CD4-positive, CD25-positive, alpha-beta regulatory T cell (primary cell): ENCODE data around the gene PRRX1. TPM values are rescaled to one million over a fixed set of nuclear protein-coding genes. Genes with fewer than 3 reads are reported as not detected.

ENCODE experiments used
- ATAC-seq, 2 donors: fragments of 150-1000 bp; cut with Tn5 transposase; one replicate each; pipeline ENCODE4 v1.10.0; 2021; ENCODE audit warnings: low read depth in 2 of 2, moderate number of reproducible peaks in 2 of 2, moderate library complexity in 1 of 2
- DNase-seq, 3 donors: peaks; one replicate each; pipeline versions ENCODE4 v3.0.0 to v3.0.0-alpha.2; 2012 to 2022; ENCODE audit warnings: mixed read lengths in 1 of 3
- H3K27ac ChIP-seq: one replicate; pipeline ENCODE4 v1.7.0; 2013; ENCODE audit warnings: mild to moderate bottlenecking, low read length; ENCODE audit not compliant: insufficient read depth, poor library complexity, severe bottlenecking
- H3K27me3 ChIP-seq: one replicate; pipeline ENCODE4 v1.7.0; 2013; ENCODE audit warnings: low read length; ENCODE audit not compliant: control insufficient read depth, insufficient read depth
- H3K36me3 ChIP-seq: one replicate; pipeline ENCODE4 v1.7.0; 2013; ENCODE audit warnings: mild to moderate bottlenecking, low read length, moderate library complexity; ENCODE audit not compliant: control insufficient read depth, insufficient read depth
- H3K4me1 ChIP-seq: 2 replicates; pipeline ENCODE4 v1.7.0; 2013; ENCODE audit warnings: mild to moderate bottlenecking, low read length; ENCODE audit not compliant: insufficient read depth, control insufficient read depth, poor library complexity, severe bottlenecking
- H3K4me3 ChIP-seq: one replicate; pipeline ENCODE4 v1.7.0; 2013; ENCODE audit warnings: low read depth, mild to moderate bottlenecking, low read length, moderate library complexity
- H3K9me3 ChIP-seq, 2 experiments: 1 replicate in 1 of 2; 2 replicates in 1 of 2; pipeline ENCODE4 v1.7.0; 2013; ENCODE audit warnings: low read length in 2 of 2, mild to moderate bottlenecking in 1 of 2, moderate library complexity in 1 of 2; ENCODE audit not compliant: control insufficient read depth in 2 of 2
- H3K27ac Mint-ChIP-seq, 3 donors: one replicate each; pipeline ENCODE4 v1.8.0; 2020 to 2022; ENCODE audit warnings: mild to moderate bottlenecking in 3 of 3, mixed read lengths in 3 of 3, moderate library complexity in 2 of 3
- H3K27me3 Mint-ChIP-seq: one replicate; pipeline ENCODE4 v1.8.0; 2022; ENCODE audit warnings: mild to moderate bottlenecking, mixed read lengths
- H3K36me3 Mint-ChIP-seq: one replicate; pipeline ENCODE4 v1.8.0; 2020; ENCODE audit warnings: mixed read lengths
- H3K4me1 Mint-ChIP-seq, 4 donors: one replicate each; pipeline ENCODE4 v1.8.0; 2020 to 2022; ENCODE audit warnings: mixed read lengths in 4 of 4, mild to moderate bottlenecking in 1 of 4
- H3K4me3 Mint-ChIP-seq, 4 donors: one replicate each; pipeline ENCODE4 v1.8.0; 2020 to 2022; ENCODE audit warnings: mild to moderate bottlenecking in 4 of 4, mixed read lengths in 4 of 4, moderate library complexity in 3 of 4
- H3K9me3 Mint-ChIP-seq, 7 donors: one replicate each; pipeline ENCODE4 v1.8.0; 2020 to 2022; ENCODE audit warnings: mixed read lengths in 7 of 7, mild to moderate bottlenecking in 3 of 7, moderate library complexity in 2 of 7
- polyA plus RNA-seq, 4 donors: library from polyadenylated mRNA; unstranded; fragments of 300-500 nt; fragmentation: Illumina TruSeq; gene quantifications; one replicate each; pipeline ENCODE4 v1.2.3, GENCODE V29; 2021
- total RNA-seq: library from RNA; stranded (reverse); gene quantifications from one replicate; pipeline ENCODE4 v1.2.3, GENCODE V29; 2022

Gene PRRX1
- total and polyA plus RNA-seq, 5 donors from 2014 or later, result 0.11 to 1.3 TPM; not detected in 3

DNA sequence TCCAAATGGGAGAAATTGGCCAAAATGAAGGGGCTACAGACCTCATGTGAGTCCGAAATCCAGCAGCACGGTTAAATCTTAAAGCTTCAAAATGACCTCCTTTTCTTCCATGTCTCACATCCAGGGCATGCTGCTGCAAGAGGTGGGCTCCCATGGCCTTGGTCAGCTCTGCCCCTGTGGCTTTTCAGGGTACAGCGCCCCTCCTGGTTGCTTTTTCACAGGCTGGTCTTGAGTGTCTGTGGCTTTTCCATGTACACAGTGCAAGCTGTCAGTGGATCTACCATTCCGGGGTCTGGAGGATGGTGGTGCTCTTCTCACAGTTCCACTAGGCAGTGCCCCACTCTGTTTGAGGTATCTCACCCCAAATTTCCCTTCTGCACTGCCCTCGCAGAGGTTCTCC is 78.7 kb downstream of the PRRX1 start:
- Histone ChIP-seq H3K27me3 (no peaks in the 10 kb centered on the region), H3K4me3 (no peak overlapping the region), H3K9me3 (no peaks in the 10 kb centered on the region), H3K4me1 (no peaks in the 10 kb centered on the region), H3K36me3 (no peaks in the 10 kb centered on the region), H3K27ac (no peak overlapping the region)
- Mint-ChIP-seq H3K9me3 (peaks cover 0 to 11% (median 8%) of the 10 kb centered on the region in 7 donors), H3K27ac (no peak overlapping the region), H3K4me3 (no peak overlapping the region), H3K4me1 (no peaks in the 10 kb centered on the region), H3K27me3 (peaks cover 4% of the 10 kb centered on the region), H3K36me3 (no peaks in the 10 kb centered on the region)
- no peak for DNase-seq
- no peak for ATAC-seq

DNA sequence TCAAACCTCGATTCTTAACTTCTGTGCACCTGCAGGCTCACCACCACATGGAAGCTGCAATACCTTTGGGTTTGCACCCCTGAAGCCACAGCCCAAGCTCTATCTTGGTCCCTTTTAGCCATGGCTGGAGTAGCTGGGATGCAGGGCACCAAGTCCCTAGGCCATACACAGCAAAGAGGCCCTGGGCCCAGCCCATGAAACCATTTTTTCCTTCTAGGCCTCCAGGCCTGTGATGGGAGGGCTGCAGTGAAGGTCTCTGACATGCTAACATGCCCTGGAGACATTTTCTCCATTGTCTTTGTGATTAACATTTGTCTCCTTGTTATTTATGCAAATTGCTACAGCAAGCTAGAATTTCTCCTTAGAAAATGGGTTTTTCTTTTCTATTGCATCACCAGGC is 79.2 kb downstream of the PRRX1 start:
- no peaks in the 10 kb centered on the region for H3K36me3 Mint-ChIP-seq
- Histone ChIP-seq H3K27me3 (no peaks in the 10 kb centered on the region), H3K4me3 (no peak overlapping the region), H3K4me1 (no peaks in the 10 kb centered on the region), H3K36me3 (no peaks in the 10 kb centered on the region), H3K9me3 (no peaks in the 10 kb centered on the region), H3K27ac (no peak overlapping the region)
- DNase-seq (no peak), ATAC-seq (no peak)
- H3K9me3 Mint-ChIP-seq, result peaks cover 0 to 11% (median 8%) of the 10 kb centered on the region in 7 donors
- no peaks in the 10 kb centered on the region for H3K4me1 Mint-ChIP-seq
- no peak overlapping the region for H3K4me3 Mint-ChIP-seq
- H3K27ac Mint-ChIP-seq, result no peak overlapping the region
- peaks cover 8% of the 10 kb centered on the region for H3K27me3 Mint-ChIP-seq

DNA sequence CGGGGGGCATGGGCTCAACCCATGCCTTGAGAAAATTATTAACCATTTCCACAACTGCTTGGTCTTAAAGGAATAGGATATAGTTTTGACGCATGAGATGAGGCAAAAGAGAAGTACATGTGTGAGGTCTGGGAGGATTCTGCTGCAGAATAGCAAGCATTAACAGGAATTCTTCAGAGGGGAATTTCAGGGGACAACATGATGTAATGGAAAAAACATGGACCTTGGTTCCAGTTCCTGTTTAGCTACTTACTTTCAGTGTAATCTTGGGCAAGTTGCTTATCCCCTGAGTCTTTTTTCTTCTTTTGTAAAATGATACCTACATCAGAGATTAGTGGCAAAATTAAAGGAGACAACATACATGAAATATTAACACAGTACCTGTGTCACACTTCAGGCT is 85.6 kb downstream of the PRRX1 start:
- no peak overlapping the region for H3K27ac ChIP-seq
- H3K27me3 ChIP-seq, result no peaks in the 10 kb centered on the region
- no peak for ATAC-seq
- H3K4me1 Mint-ChIP-seq, result no peaks in the 10 kb centered on the region
- H3K4me3 Mint-ChIP-seq, result no peak overlapping the region
- H3K9me3 Mint-ChIP-seq, result peaks cover 0 to 4% (median 0%) of the 10 kb centered on the region in 7 donors
- H3K36me3 ChIP-seq, result no peaks in the 10 kb centered on the region
- H3K4me3 ChIP-seq, result no peak overlapping the region
- DNase-seq, result no peak
- no peaks in the 10 kb centered on the region for H3K9me3 ChIP-seq
- no peaks in the 10 kb centered on the region for H3K4me1 ChIP-seq
- peaks cover 15% of the 10 kb centered on the region for H3K27me3 Mint-ChIP-seq
- no peaks in the 10 kb centered on the region for H3K36me3 Mint-ChIP-seq
- H3K27ac Mint-ChIP-seq, result no peak overlapping the region

DNA sequence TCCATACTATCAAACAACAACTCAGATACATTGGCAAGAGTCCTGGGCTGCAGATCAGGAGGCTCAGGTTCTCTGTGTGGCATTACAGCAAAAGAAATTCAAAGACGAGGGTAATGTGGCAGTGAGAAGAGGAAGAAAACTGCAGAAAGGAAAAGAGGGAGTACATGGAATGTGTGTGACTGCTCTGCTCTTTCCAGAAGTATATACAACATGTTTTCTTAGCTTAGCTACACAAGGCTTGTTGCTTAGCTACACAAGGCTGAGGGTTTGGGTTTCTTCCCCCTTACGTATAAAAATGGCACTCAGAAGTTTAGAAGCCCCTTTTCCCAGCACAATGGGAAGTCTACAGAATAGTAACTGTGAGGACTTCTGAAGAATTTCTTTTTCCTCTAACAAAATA is 86.0 kb downstream of the PRRX1 start:
- peaks cover 0 to 4% (median 0%) of the 10 kb centered on the region in 7 donors for H3K9me3 Mint-ChIP-seq
- Histone ChIP-seq H3K4me1 (no peaks in the 10 kb centered on the region), H3K9me3 (no peaks in the 10 kb centered on the region), H3K36me3 (no peaks in the 10 kb centered on the region), H3K4me3 (no peak overlapping the region), H3K27me3 (no peaks in the 10 kb centered on the region), H3K27ac (no peak overlapping the region)
- ATAC-seq, result no peak
- no peak overlapping the region for H3K4me3 Mint-ChIP-seq
- DNase-seq, result no peak
- peaks cover 14% of the 10 kb centered on the region for H3K27me3 Mint-ChIP-seq
- H3K4me1 Mint-ChIP-seq, result no peaks in the 10 kb centered on the region
- H3K36me3 Mint-ChIP-seq, result no peaks in the 10 kb centered on the region
- no peak overlapping the region for H3K27ac Mint-ChIP-seq

DNA sequence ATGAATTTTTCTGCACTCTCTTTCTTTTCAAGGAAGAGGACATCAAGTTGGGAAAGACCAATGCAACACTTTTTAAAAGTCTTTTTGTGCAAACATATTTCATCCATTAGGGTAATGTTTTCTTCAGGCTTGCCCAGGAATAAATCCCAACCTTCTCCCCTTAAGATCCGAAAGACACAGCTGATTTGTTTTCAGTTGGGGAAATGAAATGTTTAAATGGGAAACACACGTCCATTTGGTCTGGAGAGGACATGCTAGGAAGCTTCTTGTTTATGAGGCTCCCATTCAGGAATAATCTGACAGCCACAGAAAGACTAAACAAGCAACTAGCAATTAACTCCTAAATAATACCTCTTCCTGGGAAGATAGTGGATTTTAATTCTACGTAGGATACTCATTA is 91.9 kb downstream of the PRRX1 start:
- H3K4me1 ChIP-seq, result no peaks in the 10 kb centered on the region
- H3K27me3 ChIP-seq, result no peaks in the 10 kb centered on the region
- no peaks in the 10 kb centered on the region for H3K9me3 ChIP-seq
- H3K4me3 ChIP-seq, result no peak overlapping the region
- peaks cover 0 to 4% (median 0%) of the 10 kb centered on the region in 7 donors for H3K9me3 Mint-ChIP-seq
- no peak for ATAC-seq
- no peaks in the 10 kb centered on the region for H3K36me3 Mint-ChIP-seq
- peaks cover 5% of the 10 kb centered on the region for H3K27me3 Mint-ChIP-seq
- no peaks in the 10 kb centered on the region for H3K36me3 ChIP-seq
- H3K27ac Mint-ChIP-seq, result no peak overlapping the region
- no peak for DNase-seq
- no peak overlapping the region for H3K4me3 Mint-ChIP-seq
- H3K4me1 Mint-ChIP-seq, result no peaks in the 10 kb centered on the region
- H3K27ac ChIP-seq, result no peak overlapping the region

DNA sequence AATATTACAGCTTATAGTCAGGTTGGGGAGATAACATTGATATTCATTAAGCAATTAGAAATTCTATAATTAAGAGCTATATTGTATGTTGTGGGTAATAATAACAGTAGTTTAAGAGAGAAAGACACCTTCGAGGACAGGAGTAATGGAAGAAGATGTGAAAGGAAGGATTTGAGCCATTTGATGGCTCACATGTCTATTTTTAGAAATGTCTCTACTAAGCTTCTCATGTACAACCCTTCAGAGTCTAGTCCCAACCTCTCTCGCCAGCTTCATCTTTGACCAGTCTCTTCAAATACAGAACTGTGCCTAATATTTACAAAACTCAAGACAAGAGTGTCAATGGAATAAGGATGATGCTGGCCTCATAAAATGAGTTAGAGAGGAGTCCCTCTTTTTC is 95.1 kb downstream of the PRRX1 start:
- H3K27ac Mint-ChIP-seq, result no peak overlapping the region
- H3K9me3 Mint-ChIP-seq, result no peaks in the 10 kb centered on the region

DNA sequence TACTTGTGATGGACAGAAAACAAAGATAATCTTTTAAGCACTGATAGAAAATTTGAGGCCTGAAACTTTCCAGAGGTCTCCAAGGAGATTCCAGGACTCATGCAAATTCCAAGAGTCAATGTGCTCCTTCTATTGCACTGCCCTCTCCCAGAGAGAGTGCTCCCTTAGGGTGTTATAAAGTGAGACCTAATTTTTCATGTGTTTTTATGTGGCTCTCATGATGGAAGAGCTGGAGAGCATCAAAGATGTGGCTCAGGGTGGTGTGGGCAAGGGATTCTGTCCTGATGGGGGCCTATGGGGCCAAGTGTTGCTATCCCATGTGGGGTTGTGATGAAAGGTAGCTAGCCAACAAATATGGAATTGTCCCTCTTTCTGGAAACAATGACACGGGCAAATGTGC is 101.3 kb downstream of the PRRX1 start:
- Histone ChIP-seq H3K27ac (no peak overlapping the region), H3K27me3 (no peaks in the 10 kb centered on the region), H3K4me1 (no peaks in the 10 kb centered on the region), H3K36me3 (no peaks in the 10 kb centered on the region), H3K4me3 (no peak overlapping the region), H3K9me3 (no peaks in the 10 kb centered on the region)
- peaks cover 0 to 2% (median 0%) of the 10 kb centered on the region in 7 donors for H3K9me3 Mint-ChIP-seq
- H3K27me3 Mint-ChIP-seq, result no peaks in the 10 kb centered on the region
- H3K36me3 Mint-ChIP-seq, result no peaks in the 10 kb centered on the region
- no peaks in the 10 kb centered on the region for H3K4me1 Mint-ChIP-seq
- no peak overlapping the region for H3K4me3 Mint-ChIP-seq
- H3K27ac Mint-ChIP-seq, result no peak overlapping the region
- ATAC-seq, result no peak
- no peak for DNase-seq

More for the DNA sequence above, 95.1 kb downstream of the PRRX1 start:
- H3K4me3 Mint-ChIP-seq, result no peak overlapping the region
- no peak overlapping the region for H3K4me3 ChIP-seq
- no peak for ATAC-seq
- no peaks in the 10 kb centered on the region for H3K9me3 ChIP-seq
- H3K4me1 Mint-ChIP-seq, result no peaks in the 10 kb centered on the region
- no peaks in the 10 kb centered on the region for H3K27me3 ChIP-seq
- H3K4me1 ChIP-seq, result no peaks in the 10 kb centered on the region
- no peaks in the 10 kb centered on the region for H3K36me3 ChIP-seq
- peaks cover 5% of the 10 kb centered on the region for H3K27me3 Mint-ChIP-seq
- H3K27ac ChIP-seq, result no peak overlapping the region
- H3K36me3 Mint-ChIP-seq, result no peaks in the 10 kb centered on the region
- no peak for DNase-seq

DNA sequence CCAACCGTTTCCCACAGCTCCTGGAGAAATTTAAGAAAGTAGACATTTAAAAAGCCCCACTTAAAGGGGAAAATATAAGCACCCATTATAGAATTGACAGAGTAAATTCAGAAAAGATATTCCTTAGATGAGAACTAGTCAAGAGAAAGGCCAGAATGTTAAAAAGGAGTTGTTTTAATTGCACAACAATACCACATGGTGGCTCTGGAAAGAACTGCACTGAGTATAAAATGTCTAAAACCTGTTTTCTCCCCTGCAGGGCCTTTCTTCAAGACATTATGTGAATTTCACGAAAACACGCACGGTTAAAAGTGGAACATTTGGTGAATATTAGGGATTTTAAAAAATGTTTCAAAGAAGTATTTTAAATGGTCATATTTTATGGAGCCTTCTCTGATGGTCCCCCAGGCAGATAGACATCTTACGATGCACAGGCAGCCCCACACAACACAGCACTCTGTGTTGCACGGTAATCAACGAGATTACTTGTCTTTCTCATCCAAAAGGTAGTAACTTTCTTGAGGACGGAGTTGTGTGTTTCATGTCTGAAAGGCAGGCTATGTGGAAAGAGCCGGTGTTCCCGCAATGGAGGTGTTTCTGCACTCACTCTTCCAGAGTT is 101.9 kb downstream of the PRRX1 start:
- ATAC-seq (no peak), DNase-seq (no peak)
- H3K27ac Mint-ChIP-seq, result no peak overlapping the region
- H3K4me1 Mint-ChIP-seq, result no peaks in the 10 kb centered on the region
- Histone ChIP-seq H3K4me1 (no peaks in the 10 kb centered on the region), H3K27ac (no peak overlapping the region), H3K36me3 (no peaks in the 10 kb centered on the region), H3K27me3 (no peaks in the 10 kb centered on the region), H3K4me3 (no peak overlapping the region), H3K9me3 (no peaks in the 10 kb centered on the region)
- H3K9me3 Mint-ChIP-seq, result peaks cover 0 to 2% (median 0%) of the 10 kb centered on the region in 7 donors
- no peaks in the 10 kb centered on the region for H3K27me3 Mint-ChIP-seq
- no peaks in the 10 kb centered on the region for H3K36me3 Mint-ChIP-seq
- H3K4me3 Mint-ChIP-seq, result no peak overlapping the region
